ENCODE data around the gene TAS2R38.

Gene TAS2R38

GRCh38 chr7:141949911-141950310 is 23.7 kb downstream of the TAS2R38 start:
- H3K4me3 ChIP-seq (ENCODE audit: low read length) = no peak overlapping the region
- TF ChIP-seq CTCF (conservative IDR thresholded peaks at IDR 0.05; ENCODE audit: low read depth, low read length) = no peak
- no peak for DNase-seq (ENCODE audit: low read depth)

- DNase-seq (ENCODE audit: low read depth) = no peak
- no peak overlapping the region for H3K4me3 ChIP-seq (ENCODE audit: low read length)
- TF ChIP-seq CTCF (conservative IDR thresholded peaks at IDR 0.05; ENCODE audit: low read depth, low read length) = no peak
Measured at GRCh38 chr7:141949451-141949850, 24.1 kb downstream of the TAS2R38 start.

GRCh38 chr7:141949021-141949420 is 24.6 kb downstream of the TAS2R38 start:
- no peak overlapping the region for H3K4me3 ChIP-seq (ENCODE audit: low read length)
- DNase-seq (ENCODE audit: low read depth) = no peak
- no peak for TF ChIP-seq CTCF (conservative IDR thresholded peaks at IDR 0.05; ENCODE audit: low read depth, low read length)

GRCh38 chr7:141946796-141947195 is 26.8 kb downstream of the TAS2R38 start, which contains the start of gene CLEC5A:
TSS of gene CLEC5A (minus strand) at chr7:141946974. CDS start at chr7:141946292, 682 bp downstream.
- no peak for DNase-seq (ENCODE audit: low read depth)
- TF ChIP-seq CTCF (conservative IDR thresholded peaks at IDR 0.05; ENCODE audit: low read depth, low read length) = no peak
- H3K4me3 ChIP-seq (ENCODE audit: low read length) = no peak within 1 kb of the TSS

- no peak for DNase-seq (ENCODE audit: low read depth)
Measured at GRCh38 chr7:141945356-141945755, 28.2 kb downstream of the TAS2R38 start.

GRCh38 chr7:141944811-141945210 is 28.8 kb downstream of the TAS2R38 start:
- H3K4me3 ChIP-seq (ENCODE audit: low read length) = no peak overlapping the region
- TF ChIP-seq CTCF (conservative IDR thresholded peaks at IDR 0.05; ENCODE audit: low read depth, low read length) = no peak
- DNase-seq (ENCODE audit: low read depth) = no peak

More at GRCh38 chr7:141945356-141945755, 28.2 kb downstream of the TAS2R38 start:
- no peak for TF ChIP-seq CTCF (conservative IDR thresholded peaks at IDR 0.05; ENCODE audit: low read depth, low read length)
- no peak overlapping the region for H3K4me3 ChIP-seq (ENCODE audit: low read length)

- no peak for TF ChIP-seq CTCF (conservative IDR thresholded peaks at IDR 0.05; ENCODE audit: low read depth, low read length)
- DNase-seq (ENCODE audit: low read depth) = no peak
- H3K4me3 ChIP-seq (ENCODE audit: low read length) = no peak overlapping the region
Measured at GRCh38 chr7:141943846-141944245, 29.7 kb downstream of the TAS2R38 start.
